Urothelium cell line (cell line): ENCODE data around the gene MRPS9.
A peak's percentile ranks its signal among the peaks of the same experiment; 100 is the strongest.

Source experiments
- DNase-seq: peaks from one replicate; pipeline ENCODE4 v3.0.0; 2011; ENCODE audit warnings: low spot score, mixed read lengths
- FAIRE-seq: peaks from 2 replicates; lab custom pipeline; 2011; peaks lifted over from hg19 to GRCh38; lab: Jason Lieb, UNC

The MRPS9 gene

DNA sequence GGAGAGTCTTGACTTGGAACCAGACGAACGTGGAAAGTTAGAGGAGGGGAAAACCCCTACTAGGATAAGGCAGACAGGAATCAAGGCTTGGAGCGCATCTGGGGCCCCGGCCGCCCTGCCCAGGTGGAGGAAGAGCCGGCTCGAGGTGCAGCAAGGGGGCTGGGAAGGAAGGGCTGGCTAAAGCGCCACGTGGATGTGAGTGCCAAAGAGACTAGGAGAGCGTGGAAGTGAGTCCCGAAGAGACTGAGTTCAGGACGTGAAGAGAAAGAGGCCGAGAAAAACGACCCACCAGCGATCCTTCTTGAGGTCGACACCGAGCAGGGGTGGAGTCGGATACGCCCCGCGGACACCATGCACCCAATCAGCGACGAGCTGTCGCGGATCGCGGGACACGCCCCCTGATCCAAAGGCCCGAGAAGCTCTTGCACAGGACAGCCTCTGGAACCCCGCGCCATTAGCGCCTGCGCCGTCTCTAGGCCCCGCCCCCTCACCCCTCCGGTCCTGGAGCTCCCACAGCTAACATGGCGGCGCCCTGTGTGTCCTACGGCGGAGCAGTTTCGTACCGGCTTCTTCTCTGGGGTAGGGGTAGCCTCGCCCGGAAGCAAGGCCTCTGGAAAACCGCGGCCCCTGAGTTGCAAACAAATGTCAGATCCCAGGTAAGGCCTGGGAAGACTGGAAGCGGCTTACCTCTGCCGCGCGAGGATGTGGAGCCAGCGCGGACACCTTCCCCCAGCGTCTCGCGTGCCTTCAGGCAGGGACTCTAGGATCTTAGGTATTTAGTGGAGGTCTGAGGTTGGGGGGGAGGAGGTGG is at the start of gene MRPS9:
MRPS9 (plus strand) TSS at position 498 of the 811 bp plus-strand sequence; CDS start at position 522, 24 bp downstream.
- peak; percentile 100 for DNase-seq
- FAIRE-seq: peak; percentile 91

DNA sequence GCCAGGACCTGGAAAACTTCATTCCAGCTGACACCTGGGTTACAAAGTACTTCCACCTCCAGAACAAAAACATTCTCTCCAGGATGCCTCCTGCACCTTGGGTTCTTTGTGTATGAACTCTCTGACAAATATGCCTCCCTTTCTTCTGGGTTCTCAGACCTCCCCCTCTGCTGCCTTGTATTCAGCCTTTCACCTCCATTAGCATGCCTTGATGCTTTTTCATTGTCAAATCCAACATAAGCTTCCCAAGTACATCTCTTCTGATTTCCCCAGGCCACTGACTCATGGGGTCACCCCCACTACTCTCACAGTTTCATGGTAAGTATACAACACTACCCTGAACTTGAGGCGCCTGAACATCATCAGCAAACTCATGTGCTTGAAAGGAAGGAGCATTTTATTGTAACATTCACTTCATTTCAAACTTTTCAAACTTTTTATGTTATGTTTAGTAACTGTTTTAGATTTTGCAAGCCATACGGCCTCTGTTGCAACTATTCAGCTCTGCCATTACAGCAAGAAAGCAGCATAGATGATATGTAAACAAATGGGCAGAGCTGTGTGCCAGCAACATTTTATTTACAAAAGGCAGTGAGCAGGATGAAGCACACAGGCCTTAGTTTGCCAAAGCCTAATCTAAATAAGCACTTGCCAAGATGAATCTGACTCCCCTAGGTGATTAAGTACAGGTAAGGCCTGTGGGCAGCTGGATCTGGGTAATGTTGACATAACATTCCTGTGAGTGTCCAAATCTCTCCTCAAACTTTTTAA is 32.5 kb upstream of the MRPS9 start:
- no peak for FAIRE-seq

DNA sequence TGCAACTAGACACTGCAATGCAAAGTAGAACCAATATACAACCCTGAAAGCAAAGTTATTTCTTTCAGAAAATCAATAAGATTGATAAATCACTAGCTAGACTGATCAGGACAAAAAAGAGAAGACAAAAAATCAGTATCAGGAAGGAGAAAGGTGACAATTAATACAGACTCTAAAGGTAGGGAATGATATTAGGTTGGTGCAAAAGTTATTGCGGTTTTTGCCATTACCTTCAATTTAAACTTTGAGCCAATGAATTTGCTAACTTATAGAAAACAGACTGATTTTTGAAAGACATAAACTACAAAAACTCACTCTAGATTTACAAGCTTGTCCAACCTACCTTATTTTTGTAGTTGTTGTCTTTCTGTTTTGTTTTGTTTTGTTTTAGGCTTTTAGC is 30.5 kb upstream of the MRPS9 start:
- FAIRE-seq (no peak), DNase-seq (no peak)

More for the DNA sequence above, 32.5 kb upstream of the MRPS9 start:
- DNase-seq: no peak

DNA sequence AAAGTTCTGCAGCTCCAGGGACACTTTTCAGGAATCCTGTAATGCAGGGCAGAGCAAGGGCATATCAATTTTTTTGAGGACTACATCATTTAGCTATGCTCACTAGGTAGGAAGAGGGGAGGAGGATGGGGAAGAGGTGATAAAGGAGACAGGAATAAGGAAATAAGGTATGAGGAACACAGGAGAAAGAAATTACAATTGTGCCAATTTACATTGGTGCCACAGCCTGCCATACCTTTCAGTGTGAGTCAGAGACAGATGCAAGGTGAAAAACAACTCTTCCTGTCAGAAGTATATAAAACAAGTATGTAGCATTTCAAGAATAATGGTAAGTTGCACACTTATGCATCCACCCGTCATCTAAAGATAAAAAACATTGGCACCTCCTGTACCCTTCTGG is 5.4 kb upstream of the MRPS9 start:
- no peak for DNase-seq
- FAIRE-seq: no peak

DNA sequence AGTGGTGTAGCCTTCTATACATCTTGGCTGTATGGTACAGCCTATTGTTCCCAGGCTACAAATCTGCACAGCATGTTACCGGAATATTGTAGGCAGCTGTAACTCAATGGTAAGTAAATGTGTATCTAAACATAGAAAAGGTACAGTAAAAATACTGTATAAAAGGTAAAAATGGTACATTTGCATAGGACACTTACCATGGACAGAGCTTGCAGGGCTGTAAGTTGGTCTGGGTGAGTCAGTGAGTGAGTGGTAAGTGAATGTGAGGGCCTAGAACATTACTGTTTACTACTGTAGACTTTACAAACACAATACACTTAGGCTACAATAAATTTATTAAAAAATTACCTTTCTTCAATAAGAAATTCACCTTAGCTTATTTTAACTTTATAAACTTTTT is 3.7 kb upstream of the MRPS9 start:
- FAIRE-seq (no peak), DNase-seq (no peak)

DNA sequence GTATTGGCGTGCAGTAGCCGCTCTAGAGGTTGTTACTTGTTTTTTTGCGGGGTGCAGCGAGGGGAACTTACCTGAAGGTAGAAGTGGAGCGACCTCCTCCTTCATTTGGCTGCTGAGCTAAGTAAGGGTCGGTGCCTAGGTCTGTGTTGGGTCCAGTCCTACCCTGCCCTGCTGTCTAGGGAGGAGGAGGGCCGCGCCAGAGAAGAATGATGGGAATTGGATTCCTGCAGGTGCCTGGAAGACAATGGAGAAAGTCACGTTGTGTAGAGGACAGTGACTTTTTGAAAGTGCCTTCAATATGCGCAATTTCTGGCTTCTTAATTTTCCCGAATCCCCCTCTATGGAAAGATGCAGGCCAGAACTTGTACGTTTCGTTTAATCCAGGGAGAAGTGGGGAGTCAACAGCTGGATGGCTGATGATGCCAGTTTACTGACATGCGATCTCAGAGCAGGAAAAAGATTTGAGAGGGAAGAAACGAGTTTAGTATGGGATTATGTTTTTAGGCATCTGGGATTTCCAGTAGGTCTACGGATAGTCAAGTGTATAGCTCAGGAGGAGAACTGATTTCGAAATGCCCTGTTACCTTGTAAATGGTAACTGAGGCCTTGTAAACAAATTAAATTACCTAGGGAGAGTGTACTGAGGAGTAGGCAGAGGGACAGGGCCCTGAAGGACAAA is 653 bp downstream of the MRPS9 start:
- no peak for FAIRE-seq
- peak; percentile 11 for DNase-seq

DNA sequence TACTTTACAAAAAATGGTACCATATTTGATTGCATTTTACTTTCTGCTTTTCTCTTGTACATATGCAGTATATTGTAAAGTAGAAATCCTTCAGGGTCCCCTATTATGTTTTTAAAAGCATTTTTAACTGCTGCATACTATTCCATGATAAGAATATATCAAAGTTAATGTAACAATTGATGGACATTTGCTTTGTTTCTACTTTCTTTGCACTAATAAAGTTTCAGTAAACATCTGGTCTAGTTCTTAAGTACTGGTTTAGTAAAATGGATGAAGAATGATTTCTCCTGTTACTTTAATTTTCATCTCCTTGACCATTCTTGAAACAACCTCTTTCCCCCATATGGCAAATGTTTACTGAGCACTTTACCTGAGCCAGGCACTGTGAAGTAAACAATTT is 1.7 kb downstream of the MRPS9 start:
- FAIRE-seq: no peak
- DNase-seq: no peak

DNA sequence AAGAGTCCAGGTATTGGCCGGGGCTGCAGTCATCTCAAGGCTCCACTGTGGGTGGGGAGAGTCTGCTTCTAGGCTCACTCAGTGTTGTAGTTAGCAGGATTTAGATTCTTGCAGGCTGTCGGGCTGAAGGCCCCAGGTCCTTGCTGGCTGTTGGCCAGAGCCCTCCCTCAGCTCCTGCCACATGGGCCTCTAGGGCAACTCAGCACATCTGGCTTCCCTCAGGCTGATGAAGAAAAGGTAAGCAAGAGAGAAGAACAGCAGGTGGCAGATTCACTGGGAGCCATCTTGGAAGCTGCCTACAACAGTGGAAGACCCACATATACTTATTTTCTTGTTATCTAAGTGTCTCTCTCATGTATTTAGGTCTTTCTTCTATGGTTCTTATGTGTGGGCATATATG is 4.3 kb downstream of the MRPS9 start:
- FAIRE-seq (no peak), DNase-seq (no peak)

DNA sequence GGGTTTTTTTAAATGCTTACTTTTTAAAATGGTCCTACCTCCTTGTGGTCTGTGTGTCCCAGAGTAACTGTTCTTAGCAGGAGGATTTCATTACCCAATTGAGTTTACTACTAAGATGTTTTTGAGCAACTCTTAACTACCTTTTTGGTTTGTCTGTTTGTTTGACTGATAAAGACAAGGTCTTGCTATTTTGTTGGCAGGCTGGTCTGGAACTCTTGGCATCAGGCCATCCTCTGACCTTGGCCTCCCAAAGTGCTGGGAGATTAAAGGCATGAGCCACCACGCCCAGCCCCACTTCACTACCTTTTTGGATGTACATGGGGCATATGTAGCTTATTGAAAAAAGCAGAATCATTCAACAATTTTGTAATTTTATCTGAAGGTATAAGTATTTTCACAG is 14.9 kb downstream of the MRPS9 start:
- FAIRE-seq: no peak
- no peak for DNase-seq

DNA sequence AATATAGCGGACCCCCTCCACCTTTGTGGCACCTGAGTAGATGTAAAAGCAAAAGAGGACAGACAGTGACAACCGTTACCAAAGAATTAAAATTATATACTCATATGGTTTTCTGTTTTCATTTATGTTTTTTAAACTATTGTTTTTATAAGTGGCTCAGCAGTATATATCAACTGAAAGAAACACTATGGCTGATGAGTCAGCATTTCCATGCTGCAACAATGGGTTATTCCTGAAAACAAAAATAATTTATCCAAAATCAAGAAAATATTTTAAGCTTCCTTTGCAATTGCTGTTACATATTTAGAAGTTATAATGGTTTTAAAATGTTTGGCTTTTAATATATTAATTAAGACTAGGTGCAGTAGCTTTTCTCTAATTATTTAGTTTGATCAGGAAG is 17.7 kb downstream of the MRPS9 start:
- no peak for FAIRE-seq
- no peak for DNase-seq

DNA sequence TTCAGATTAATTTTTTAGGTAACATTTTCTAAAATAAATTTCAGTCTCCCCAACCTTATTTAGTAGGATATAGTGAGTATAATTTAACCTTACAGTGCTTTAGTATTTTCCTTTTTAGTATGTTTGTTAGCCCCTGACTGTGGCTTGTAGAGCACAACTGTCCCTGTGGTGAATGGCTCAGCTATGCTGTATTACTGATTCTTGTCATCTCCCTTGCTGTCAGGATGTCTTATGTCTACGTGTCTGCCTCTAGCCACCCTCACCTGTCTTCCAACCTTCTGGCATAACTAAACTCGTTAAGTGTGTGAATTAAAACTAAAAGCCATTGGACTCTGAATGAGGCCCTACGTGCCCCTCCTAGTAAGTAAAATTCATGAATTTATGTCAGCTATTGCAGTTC is 18.4 kb downstream of the MRPS9 start:
- no peak for FAIRE-seq

DNA sequence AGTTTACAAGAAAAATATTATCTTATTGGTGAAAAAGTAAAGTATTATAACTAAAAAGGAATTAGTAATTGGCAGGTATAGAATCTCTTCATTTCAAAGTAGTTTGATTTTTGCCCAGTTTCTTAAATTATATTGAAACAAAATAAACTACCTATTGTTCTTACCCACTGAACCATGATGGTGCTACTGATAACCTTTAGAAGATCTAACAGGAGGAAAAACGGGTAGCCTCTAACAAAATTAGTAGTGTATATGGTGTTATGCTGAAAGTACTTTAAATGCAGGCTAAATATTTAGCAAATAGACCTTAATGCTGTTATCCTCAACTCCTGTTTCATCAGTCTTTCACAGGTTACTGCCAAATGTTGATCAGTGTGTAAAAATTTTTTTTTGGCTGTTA is 19.1 kb downstream of the MRPS9 start:
- FAIRE-seq (no peak), DNase-seq (no peak)

More for the DNA sequence above, 18.4 kb downstream of the MRPS9 start:
- no peak for DNase-seq

DNA sequence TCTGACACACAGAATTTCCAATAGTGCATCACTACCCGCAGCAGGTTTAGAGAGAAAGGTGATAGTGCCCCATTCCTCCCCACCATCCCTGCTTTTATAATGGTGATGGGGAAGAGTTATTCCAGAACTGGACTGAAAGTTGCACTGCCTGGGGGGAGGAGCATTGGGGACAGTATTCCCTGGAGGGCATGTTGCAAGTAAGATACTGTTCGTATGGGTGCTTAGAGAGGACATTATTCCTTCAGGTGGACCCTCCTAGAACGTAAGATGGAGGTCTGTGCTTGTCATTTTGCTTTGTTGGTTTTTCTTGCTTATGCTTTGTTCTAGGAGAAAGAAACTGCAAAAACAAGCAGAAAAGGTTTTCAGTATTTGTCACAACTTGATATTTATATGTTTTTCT is 23.7 kb downstream of the MRPS9 start:
- FAIRE-seq (no peak), DNase-seq (no peak)

DNA sequence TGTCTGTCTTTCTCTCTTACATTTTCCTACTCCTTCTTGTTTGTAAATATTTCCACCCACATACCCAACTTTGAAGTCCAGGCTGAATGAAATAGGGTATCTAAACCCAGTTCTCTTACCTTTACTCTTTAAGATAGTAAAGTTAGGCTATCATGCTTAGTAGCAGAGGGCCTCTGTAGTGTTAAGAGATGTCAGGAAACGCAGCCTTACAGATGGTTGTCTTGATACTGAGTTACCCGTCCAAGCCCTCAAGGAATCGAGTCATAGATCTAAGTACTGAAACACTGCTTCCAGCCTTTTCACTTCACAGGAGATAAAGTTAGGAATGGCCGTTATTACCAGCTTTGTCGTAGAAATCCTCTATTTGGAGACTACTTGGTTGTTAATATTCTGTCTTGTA is 24.3 kb downstream of the MRPS9 start:
- DNase-seq: no peak

DNA sequence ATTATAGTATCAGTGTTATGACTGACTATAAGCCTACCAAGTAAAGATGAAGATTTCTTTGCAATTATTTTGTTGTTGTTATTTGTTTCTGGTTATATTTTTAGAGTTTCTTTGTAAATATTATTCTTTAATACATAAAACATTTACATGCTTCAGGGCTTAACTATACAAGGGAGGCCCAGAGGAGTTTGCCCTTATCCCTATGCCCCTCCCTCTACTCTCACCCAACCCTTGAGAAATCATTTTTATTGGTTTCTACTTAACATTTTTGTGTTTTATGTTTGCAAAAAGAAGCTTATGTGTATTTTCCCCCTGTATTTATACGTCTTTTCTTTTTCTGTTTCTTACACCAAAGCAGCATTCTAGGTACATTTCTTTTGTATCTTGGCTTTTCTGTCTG is 30.5 kb downstream of the MRPS9 start:
- FAIRE-seq (no peak), DNase-seq (no peak)

More for the DNA sequence above, 24.3 kb downstream of the MRPS9 start:
- no peak for FAIRE-seq

DNA sequence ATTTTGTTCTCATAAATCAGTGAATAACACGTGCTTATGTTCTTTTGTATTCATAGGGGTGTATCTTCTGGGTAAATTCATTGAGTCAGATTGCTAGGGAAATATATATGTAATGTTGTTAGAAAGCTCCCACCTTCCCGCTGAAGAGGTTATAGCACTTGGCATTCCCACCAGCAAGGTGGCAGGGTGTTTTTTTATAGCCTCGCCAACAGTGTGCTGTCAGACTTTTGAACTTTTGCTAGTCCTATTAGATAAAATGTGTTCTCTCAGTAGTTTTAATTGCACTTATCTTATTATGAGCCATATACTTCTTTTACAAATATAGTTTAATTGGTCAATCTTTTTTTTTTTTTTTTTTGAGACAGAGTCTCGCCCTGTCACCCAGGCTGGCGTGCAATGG is 31.0 kb downstream of the MRPS9 start:
- no peak for DNase-seq

DNA sequence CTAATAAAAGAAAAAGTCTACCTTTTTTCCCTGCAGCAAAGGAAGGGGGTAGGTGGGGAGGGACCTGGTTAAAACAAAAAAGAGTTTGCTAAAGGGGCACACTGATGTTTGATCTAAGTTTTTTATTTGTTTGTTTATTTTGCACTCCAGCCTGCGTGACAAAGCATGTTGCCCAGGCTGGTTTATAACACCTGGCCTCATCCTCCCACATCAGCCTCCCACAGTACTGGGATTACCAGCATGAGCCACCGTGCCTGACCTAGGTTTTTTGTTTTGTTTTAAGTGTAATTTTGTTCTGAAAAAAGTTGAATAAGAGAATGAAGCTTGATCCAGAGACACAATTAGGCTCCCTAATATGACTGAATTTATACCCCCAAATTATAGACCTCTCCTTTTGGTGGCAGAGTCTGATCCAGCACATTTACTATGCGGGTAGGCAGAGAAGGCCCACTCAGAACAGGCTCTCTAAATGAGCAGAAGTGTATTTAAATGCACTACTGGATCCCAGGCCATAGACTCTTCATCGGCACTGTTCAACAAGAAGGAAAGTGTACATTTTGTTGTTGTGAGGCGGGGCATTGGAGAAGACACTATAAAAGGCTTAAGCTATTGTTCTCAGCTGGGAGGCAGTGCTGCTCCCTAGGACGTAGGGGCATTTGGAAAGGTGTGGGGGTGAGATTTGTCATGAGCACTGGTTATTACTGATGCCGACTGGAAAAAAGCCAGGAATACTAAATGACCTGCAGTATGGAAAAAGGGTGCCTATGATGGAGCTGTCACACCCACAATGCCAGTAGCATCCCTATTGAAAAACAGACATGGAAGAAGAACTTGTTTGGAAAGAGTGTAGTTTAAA is 32.4 kb downstream of the MRPS9 start:
- FAIRE-seq (no peak), DNase-seq (no peak)

More for the DNA sequence above, 31.0 kb downstream of the MRPS9 start:
- FAIRE-seq: no peak

DNA sequence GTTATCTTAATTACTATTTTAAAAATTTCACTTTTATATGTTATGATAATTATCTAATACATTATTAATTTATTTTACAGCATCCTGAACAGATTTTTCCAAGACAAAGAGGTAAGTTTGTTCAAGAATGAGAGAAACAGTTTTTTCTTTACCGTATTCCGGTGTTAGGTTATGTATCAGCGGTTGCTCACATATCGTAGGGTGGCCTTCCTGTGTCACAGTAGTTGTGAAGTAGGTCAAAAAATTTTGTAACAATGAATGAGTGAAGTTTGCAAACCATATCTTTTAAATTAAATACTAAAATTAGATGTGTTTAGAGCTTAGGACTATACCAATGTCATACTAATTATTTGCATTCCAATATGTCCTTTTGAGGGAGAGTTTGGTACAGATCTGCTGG is 33.5 kb downstream of the MRPS9 start:
- FAIRE-seq: no peak
- no peak for DNase-seq

DNA sequence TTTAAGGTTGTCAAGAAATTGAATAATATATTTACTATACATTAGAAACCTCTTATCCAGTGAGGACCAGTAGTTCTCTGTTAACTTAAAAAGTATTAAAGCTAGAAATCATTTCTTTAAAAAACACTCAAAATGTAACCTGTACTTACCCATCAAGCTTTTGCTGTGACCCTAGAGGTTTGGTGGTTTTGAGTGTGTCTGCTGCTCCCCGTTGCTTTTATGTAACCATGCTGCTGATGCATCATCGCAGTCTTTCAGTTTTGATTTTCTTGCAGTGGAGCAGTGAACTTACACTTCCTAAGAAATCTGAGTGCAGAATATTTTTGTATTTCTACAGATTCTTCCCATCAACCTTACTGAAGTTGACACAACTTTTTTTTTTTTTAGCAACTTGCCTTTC is 34.2 kb downstream of the MRPS9 start:
- no peak for FAIRE-seq
- DNase-seq: no peak

DNA sequence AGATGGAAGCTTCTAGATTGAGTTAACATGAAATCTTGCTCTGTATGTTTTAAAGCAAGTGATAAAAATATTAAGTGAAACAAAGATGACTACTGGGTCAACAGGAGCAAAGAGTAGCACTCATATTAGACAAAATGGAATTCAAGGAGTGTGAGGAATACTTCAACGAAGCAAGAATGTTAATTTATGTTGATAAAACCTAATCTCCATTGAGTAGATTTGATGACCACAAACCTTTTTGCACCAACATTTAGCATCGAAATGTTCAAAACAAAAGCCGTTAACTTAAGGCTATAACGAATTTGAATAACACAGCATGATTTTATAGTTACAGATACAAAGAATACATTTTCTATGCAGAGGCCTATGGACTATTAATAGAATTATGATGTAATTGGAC is 35.7 kb downstream of the MRPS9 start:
- no peak for DNase-seq

DNA sequence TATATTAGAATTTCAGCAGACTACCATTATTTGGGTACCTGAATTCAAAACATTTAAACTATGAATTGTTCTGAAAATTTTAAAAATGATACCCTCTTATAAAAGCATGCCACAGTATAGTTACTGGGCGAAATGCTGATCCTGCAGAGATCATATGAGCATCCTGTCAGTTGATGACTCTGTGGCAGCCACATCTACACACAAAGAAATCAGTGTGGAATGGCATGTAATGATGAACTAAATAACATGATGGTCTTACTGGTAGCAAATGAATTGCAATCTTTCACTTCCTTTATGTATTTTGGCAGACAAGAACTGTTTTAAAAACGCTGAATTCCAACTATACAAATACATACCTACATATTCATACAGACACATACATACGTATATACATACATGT is 38.3 kb downstream of the MRPS9 start:
- FAIRE-seq (no peak), DNase-seq (no peak)

More for the DNA sequence above, 35.7 kb downstream of the MRPS9 start:
- no peak for FAIRE-seq
